Measurements from ENCODE around the gene SUN2. TPM values are rescaled to one million over a fixed set of nuclear protein-coding genes. Genes with fewer than 3 reads are reported as not detected.

SUN2 gene
- total and polyA plus RNA-seq, 2 of the 8 experiments (the other 6 are each of a cell fraction or from before 2014, with no cell fraction given), result 5.1 to 10.5 TPM

- no peak overlapping the region for H3K18ac ChIP-seq (ENCODE audit: extremely low read depth, low read length)
- H3K9ac ChIP-seq (replicated peaks in 1 of 4; ENCODE audit: extremely low read depth in 1 of 4, low read depth in 3 of 4, low read length in 3 of 4), result 0 out of 7 replicates have a peak overlapping the region, but pooled peaks of 1 of the 4 experiments have one; percentile 35
- no peak overlapping the region for H3K56ac ChIP-seq (replicated peaks; ENCODE audit: insufficient read length, low read depth, low read length)
- no peak overlapping the region for H3K27ac ChIP-seq (ENCODE audit: low read depth, low read length)
- FAIRE-seq (no peak), DNase-seq (ENCODE audit: low read depth in 1 of 2, low spot score in 2 of 2) (no peak)
- H3K23me2 ChIP-seq (ENCODE audit: low read depth, low read length), result no peaks in the 10 kb centered on the region
- peaks cover 2% of the 10 kb centered on the region; the same call in 1 of the 2 replicates for H3K79me1 ChIP-seq (ENCODE audit: low read depth, low read length)
- H4K91ac ChIP-seq (replicated peaks; ENCODE audit: insufficient read length, low read length), result no peak overlapping the region
- H4K5ac ChIP-seq (ENCODE audit: insufficient read length, low read depth, low read length), result no peak overlapping the region
- H4K8ac ChIP-seq (ENCODE audit: extremely low read depth, insufficient read depth, low read length), result no peak overlapping the region
- no peaks in the 10 kb centered on the region for H3K79me2 ChIP-seq (ENCODE audit: control insufficient read depth in 1 of 2, insufficient read depth in 2 of 2, low read length in 2 of 2)
- H3K4me3 ChIP-seq (ENCODE audit: extremely low read depth in 1 of 4, insufficient read depth in 2 of 4, low read depth in 3 of 4, low read length in 4 of 4), result no peak overlapping the region
- H2BK12ac ChIP-seq (ENCODE audit: low read depth, low read length), result no peak overlapping the region
- H2BK120ac ChIP-seq (replicated peaks; ENCODE audit: low read depth, low read length), result no peak overlapping the region
- ChIA-PET POLR2A (ENCODE audit: partially characterized antibody) (interaction anchor here (0.6 to 1.5 kb wide), 2 partner anchors 9 to 60 kb away, joined by 3 read pairs; no protein-coding TSS in a partner anchor), CTCF (ENCODE audit: partially characterized antibody) (interaction anchor here (0.6 to 6.9 kb wide), 3 partner anchors 16 to 1764 kb away, joined by 3 to 75 read pairs (median 4); no protein-coding TSS in a partner anchor)
- H2BK5ac ChIP-seq (ENCODE audit: low read depth, low read length), result no peak overlapping the region
- no peaks in the 10 kb centered on the region for H3K9me3 ChIP-seq (ENCODE audit: insufficient read depth in 2 of 2, low read depth in 1 of 2, low read length in 1 of 2)
- peaks cover 0 to 3% of the 10 kb centered on the region in 2 experiments for H4K20me1 ChIP-seq (replicated peaks in 1 of 2; ENCODE audit: control insufficient read depth in 1 of 2, insufficient read depth in 2 of 2, low read length in 2 of 2)
- H3K4ac ChIP-seq (replicated peaks; ENCODE audit: insufficient read length, low read depth, low read length), result no peak overlapping the region
- 96% methylated on average over 15 of the region's 15 CpGs; no CpG with 5 or more reads in 1 of the 2 experiments for WGBS, 2 experiments (ENCODE audit: extremely low coverage in 1 of 2, insufficient coverage in 1 of 2, insufficient read length in 1 of 2, insufficient replicate concordance in 2 of 2, low coverage in 1 of 2, low lambda C conversion rate in 2 of 2, missing lambda C conversion rate in 1 of 2)
- no peak overlapping the region for H2BK20ac ChIP-seq (ENCODE audit: low read length)
- no peak overlapping the region for H3K23ac ChIP-seq (ENCODE audit: insufficient read length)
- H3K4me1 ChIP-seq (replicated peaks in 1 of 4; ENCODE audit: control insufficient read depth in 3 of 4, insufficient read depth in 4 of 4, low read length in 3 of 4), result peaks cover 0 to 4% (median 1%) of the 10 kb centered on the region in 4 experiments; a peak in 2 of 7 replicates
- H3K27me3 ChIP-seq (replicated peaks in 1 of 4; ENCODE audit: control insufficient read depth in 3 of 4, extremely low read depth in 1 of 4, insufficient read depth in 3 of 4, low read length in 3 of 4), result no peaks in the 10 kb centered on the region; a peak in 1 of 7 replicates
- H3K4me2 ChIP-seq (ENCODE audit: insufficient read depth in 1 of 2, low read depth in 2 of 2, low read length in 2 of 2), result no peak overlapping the region
- H3K14ac ChIP-seq (ENCODE audit: insufficient read length), result no peak overlapping the region
- TF ChIP-seq HDAC2 (IDR thresholded peaks at IDR 0.05; ENCODE audit: borderline replicate concordance in 1 of 2, low read depth in 2 of 2, low read length in 2 of 2), result no peak
- TF ChIP-seq BCL11A (IDR thresholded peaks at IDR 0.05; ENCODE audit: low read depth in 2 of 2, low read length in 2 of 2), result no peak
- TF ChIP-seq KDM4A (IDR thresholded peaks at IDR 0.05; ENCODE audit: low read depth, low read length, severe bottlenecking), result no peak
- no peak for TF ChIP-seq TBP (IDR thresholded peaks at IDR 0.05; ENCODE audit: low read depth, low read length)
- TF ChIP-seq, protein P1, sequence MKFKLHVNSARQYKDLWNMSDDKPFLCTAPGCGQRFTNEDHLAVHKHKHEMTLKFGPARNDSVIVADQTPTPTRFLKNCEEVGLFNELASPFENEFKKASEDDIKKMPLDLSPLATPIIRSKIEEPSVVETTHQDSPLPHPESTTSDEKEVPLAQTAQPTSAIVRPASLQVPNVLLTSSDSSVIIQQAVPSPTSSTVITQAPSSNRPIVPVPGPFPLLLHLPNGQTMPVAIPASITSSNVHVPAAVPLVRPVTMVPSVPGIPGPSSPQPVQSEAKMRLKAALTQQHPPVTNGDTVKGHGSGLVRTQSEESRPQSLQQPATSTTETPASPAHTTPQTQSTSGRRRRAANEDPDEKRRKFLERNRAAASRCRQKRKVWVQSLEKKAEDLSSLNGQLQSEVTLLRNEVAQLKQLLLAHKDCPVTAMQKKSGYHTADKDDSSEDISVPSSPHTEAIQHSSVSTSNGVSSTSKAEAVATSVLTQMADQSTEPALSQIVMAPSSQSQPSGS (IDR thresholded peaks at IDR 0.05; ENCODE audit: low read length), result no peak
- TF ChIP-seq CBX5 (IDR thresholded peaks at IDR 0.05; ENCODE audit: low read depth, low read length), result no peak
- no peak for TF ChIP-seq CBX8 (IDR thresholded peaks at IDR 0.05; ENCODE audit: borderline replicate concordance, low read depth, low read length)
- TF ChIP-seq EZH2 (IDR thresholded peaks at IDR 0.05; ENCODE audit: low read depth, low read length, severe bottlenecking), result no peak
- TF ChIP-seq ASH2L (IDR thresholded peaks at IDR 0.05; ENCODE audit: low read length), result no peak
- no peak for TF ChIP-seq SRF (IDR thresholded peaks at IDR 0.05; ENCODE audit: low read depth, low read length)
- no peak overlapping the region for H2AFZ ChIP-seq (ENCODE audit: low read length)
- no peak overlapping the region for H2AK5ac ChIP-seq (ENCODE audit: low read depth, low read length)
- no peak overlapping the region for H2BK15ac ChIP-seq (ENCODE audit: low read length)
- H3K36me3 ChIP-seq (ENCODE audit: control insufficient read depth in 2 of 4, insufficient read depth in 4 of 4, low read length in 3 of 4), result no peaks in the 10 kb centered on the region
Measured at GRCh38 chr22:38784035-38784434, 28.2 kb upstream of the SUN2 start.
